Lower leg skin (tissue), 3 donors: ENCODE data around the gene CLOCK.

Experiments used
- POLR2A ChIP-seq, 2 donors: fragments of 450-650 bp; IDR thresholded peaks; one replicate each; pipeline ENCODE4 v1.6.1; 2016 to 2017; ENCODE audit warnings: antibody characterized with exemption in 2 of 2, mild to moderate bottlenecking in 1 of 2, moderate library complexity in 1 of 2
- TF ChIP-seq, protein P1 (sequence below), 3 donors: fragments of 450-650 bp; IDR thresholded peaks; one replicate each; pipeline ENCODE4 v1.5.1; 2016; ENCODE audit warnings: antibody characterized with exemption in 3 of 3, mild to moderate bottlenecking in 3 of 3, moderate library complexity in 2 of 3

DNA sequence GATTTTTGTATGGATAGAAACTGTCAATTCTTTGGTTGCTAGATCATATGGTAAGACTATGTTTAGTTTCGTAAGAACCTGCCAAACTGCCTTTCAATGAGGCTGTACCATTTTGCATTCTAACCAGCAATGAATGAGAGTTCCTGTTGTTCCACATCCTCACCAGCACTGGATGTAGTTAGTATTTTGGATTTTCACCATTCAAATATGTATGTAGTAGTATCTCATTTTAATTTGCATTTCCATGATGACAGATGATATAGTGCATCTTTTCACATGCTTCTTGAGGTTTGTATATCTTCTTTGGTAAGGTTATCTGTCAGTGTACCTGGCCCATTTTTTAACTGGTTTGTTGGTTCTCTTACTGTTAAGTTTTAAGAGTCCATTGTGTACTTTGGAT lies 34.6 kb downstream of the CLOCK start:
- TF ChIP-seq, protein P1, sequence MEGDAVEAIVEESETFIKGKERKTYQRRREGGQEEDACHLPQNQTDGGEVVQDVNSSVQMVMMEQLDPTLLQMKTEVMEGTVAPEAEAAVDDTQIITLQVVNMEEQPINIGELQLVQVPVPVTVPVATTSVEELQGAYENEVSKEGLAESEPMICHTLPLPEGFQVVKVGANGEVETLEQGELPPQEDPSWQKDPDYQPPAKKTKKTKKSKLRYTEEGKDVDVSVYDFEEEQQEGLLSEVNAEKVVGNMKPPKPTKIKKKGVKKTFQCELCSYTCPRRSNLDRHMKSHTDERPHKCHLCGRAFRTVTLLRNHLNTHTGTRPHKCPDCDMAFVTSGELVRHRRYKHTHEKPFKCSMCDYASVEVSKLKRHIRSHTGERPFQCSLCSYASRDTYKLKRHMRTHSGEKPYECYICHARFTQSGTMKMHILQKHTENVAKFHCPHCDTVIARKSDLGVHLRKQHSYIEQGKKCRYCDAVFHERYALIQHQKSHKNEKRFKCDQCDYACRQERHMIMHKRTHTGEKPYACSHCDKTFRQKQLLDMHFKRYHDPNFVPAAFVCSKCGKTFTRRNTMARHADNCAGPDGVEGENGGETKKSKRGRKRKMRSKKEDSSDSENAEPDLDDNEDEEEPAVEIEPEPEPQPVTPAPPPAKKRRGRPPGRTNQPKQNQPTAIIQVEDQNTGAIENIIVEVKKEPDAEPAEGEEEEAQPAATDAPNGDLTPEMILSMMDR (IDR thresholded peaks at IDR 0.05), result no peak
- TF ChIP-seq POLR2A (IDR thresholded peaks at IDR 0.05), result no peak
